A673 (cell line): ENCODE data around the gene GSE1. TPM values are rescaled to one million over a fixed set of nuclear protein-coding genes. Genes with fewer than 3 reads are reported as not detected.
A peak's percentile ranks its signal among the peaks of the same experiment; 100 is the strongest.

ENCODE experiments used
- BruUV-seq: library from RNA; stranded (reverse); fragments of 400-500 nt; replicated peaks from 2 replicates; lab custom pipeline; 2021; lab: Mats Ljungman, UMichigan
- CTCF ChIA-PET: fragments of 300-600 bp; sonication (Branson Sonifier 250); formaldehyde crosslinking; loops from one replicate; lab custom pipeline; 2022; ENCODE audit warnings: antibody characterized with exemption; lab: Charles Lee
- POLR2A ChIA-PET: fragments of 300-600 bp; sonication (Branson Sonifier 250); formaldehyde crosslinking; loops from one replicate; lab custom pipeline; 2022; ENCODE audit warnings: antibody characterized with exemption; ENCODE audit not compliant: low non-redundant PET; lab: Charles Lee
- DNase-seq: peaks from one replicate; pipeline ENCODE4 v3.0.0-alpha.2; 2015; ENCODE audit warnings: low spot score
- H3K27ac ChIP-seq: fragments of 200-600 bp; sonication (generic); 2 replicates; pipeline ENCODE4 v1.5.1; 2016; ENCODE audit warnings: mixed run types, low read depth, mild to moderate bottlenecking, mixed read lengths, antibody characterized with exemption, low read length; ENCODE audit not compliant: poor library complexity, severe bottlenecking
- H3K27me3 ChIP-seq: fragments of 200-600 bp; sonication (generic); replicated peaks from 2 replicates; pipeline ENCODE4 v1.6.1; 2017; ENCODE audit warnings: mixed run types, low read depth, mild to moderate bottlenecking, mixed read lengths, antibody characterized with exemption, low read length; ENCODE audit not compliant: insufficient read depth, poor library complexity
- H3K36me3 ChIP-seq: fragments of 200-600 bp; sonication (generic); 2 replicates; pipeline ENCODE4 v1.6.1; 2016; ENCODE audit warnings: mixed run types, mild to moderate bottlenecking, mixed read lengths, antibody characterized with exemption, low read length; ENCODE audit not compliant: insufficient read depth, poor library complexity, severe bottlenecking
- H3K4me1 ChIP-seq: fragments of 200-600 bp; sonication (generic); 2 replicates; pipeline ENCODE4 v1.6.1; 2017; ENCODE audit warnings: mixed run types, mild to moderate bottlenecking, mixed read lengths, antibody characterized with exemption, low read length; ENCODE audit not compliant: insufficient read depth, poor library complexity, severe bottlenecking
- H3K4me3 ChIP-seq: fragments of 200-600 bp; sonication (generic); 2 replicates; pipeline ENCODE4 v1.5.1; 2016; ENCODE audit warnings: low read depth, mixed run types, mild to moderate bottlenecking, mixed read lengths, low read length; ENCODE audit not compliant: poor library complexity, severe bottlenecking
- H3K9me3 ChIP-seq: fragments of 200-600 bp; sonication (generic); 2 replicates; pipeline ENCODE4 v1.6.1; 2016; ENCODE audit warnings: mixed run types, low read depth, mild to moderate bottlenecking, mixed read lengths, antibody characterized with exemption, low read length; ENCODE audit not compliant: poor library complexity, severe bottlenecking
- EZH2 ChIP-seq: fragments of 200-600 bp; sonication (generic); IDR thresholded peaks from 2 replicates; pipeline ENCODE4 v1.6.1; 2017; ENCODE audit warnings: borderline replicate concordance, low read depth, mild to moderate bottlenecking, mixed read lengths, antibody characterized with exemption, low read length; ENCODE audit not compliant: poor library complexity, severe bottlenecking
- intact Hi-C: fragments of 100-400 bp; cut with micrococcal nuclease; formaldehyde crosslinking; loops from one replicate; pipeline ENCODE4 v1.10.0; 2022; ENCODE audit not compliant: unreplicated experiment
- total RNA-seq: library from RNA; stranded (reverse); gene quantifications from 2 replicates; pipeline ENCODE4 v1.2.3, GENCODE V29; 2021
- TF ChIP-seq, protein P1 (sequence below): fragments of 300-800, 200-600 bp; sonication (generic); conservative IDR thresholded peaks from 2 replicates; pipeline ENCODE4 v1.5.1; 2017; ENCODE audit warnings: low read depth, mild to moderate bottlenecking, antibody characterized with exemption, low read length, moderate library complexity, mixed read lengths

Gene GSE1
- total RNA-seq, 1 experiment from 2014 or later: 64.2 TPM

- TF ChIP-seq, protein P1, sequence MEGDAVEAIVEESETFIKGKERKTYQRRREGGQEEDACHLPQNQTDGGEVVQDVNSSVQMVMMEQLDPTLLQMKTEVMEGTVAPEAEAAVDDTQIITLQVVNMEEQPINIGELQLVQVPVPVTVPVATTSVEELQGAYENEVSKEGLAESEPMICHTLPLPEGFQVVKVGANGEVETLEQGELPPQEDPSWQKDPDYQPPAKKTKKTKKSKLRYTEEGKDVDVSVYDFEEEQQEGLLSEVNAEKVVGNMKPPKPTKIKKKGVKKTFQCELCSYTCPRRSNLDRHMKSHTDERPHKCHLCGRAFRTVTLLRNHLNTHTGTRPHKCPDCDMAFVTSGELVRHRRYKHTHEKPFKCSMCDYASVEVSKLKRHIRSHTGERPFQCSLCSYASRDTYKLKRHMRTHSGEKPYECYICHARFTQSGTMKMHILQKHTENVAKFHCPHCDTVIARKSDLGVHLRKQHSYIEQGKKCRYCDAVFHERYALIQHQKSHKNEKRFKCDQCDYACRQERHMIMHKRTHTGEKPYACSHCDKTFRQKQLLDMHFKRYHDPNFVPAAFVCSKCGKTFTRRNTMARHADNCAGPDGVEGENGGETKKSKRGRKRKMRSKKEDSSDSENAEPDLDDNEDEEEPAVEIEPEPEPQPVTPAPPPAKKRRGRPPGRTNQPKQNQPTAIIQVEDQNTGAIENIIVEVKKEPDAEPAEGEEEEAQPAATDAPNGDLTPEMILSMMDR: no peak
- DNase-seq: no peak
- H3K4me3 ChIP-seq: no peak overlapping the region
- H3K27ac ChIP-seq: no peak overlapping the region
- no peaks in the 10 kb centered on the region for H3K27me3 ChIP-seq
- POLR2A ChIA-PET: no interaction called here
- intact Hi-C loops: no loop called here
- no TSS peak for BruUV-seq
- peaks cover 43% of the 10 kb centered on the region for H3K4me1 ChIP-seq
- H3K36me3 ChIP-seq: peaks cover 37% of the 10 kb centered on the region
- H3K9me3 ChIP-seq: no peaks in the 10 kb centered on the region
- CTCF ChIA-PET: no interaction called here
Measured at GRCh38 chr16:85654251-85655095, 41.4 kb downstream of the GSE1 start.

- intact Hi-C loops: no loop called here
- H3K9me3 ChIP-seq: no peaks in the 10 kb centered on the region
- peaks cover 37% of the 10 kb centered on the region for H3K4me1 ChIP-seq
- TF ChIP-seq, protein P1: no peak
- TF ChIP-seq EZH2: no peak
- ChIA-PET POLR2A (interaction anchor here (0.8 kb wide), 1 partner anchor 1586 kb away, joined by 7 read pairs; no protein-coding TSS in a partner anchor), CTCF (no interaction called here)
- H3K4me3 ChIP-seq: no peak overlapping the region
- DNase-seq: peak; percentile 64
- H3K27ac ChIP-seq: no peak overlapping the region
- peaks cover 40% of the 10 kb centered on the region for H3K36me3 ChIP-seq
- BruUV-seq: no TSS peak
- no peaks in the 10 kb centered on the region for H3K27me3 ChIP-seq
Measured at GRCh38 chr16:85655216-85656129, 42.4 kb downstream of the GSE1 start.

GRCh38 chr16:85656351-85657266 lies 43.5 kb downstream of the GSE1 start:
- DNase-seq: no peak
- TF ChIP-seq, protein P1: no peak
- no peak for TF ChIP-seq EZH2
- no peak overlapping the region for H3K4me3 ChIP-seq
- H3K27ac ChIP-seq: no peak overlapping the region
- ChIA-PET POLR2A (interaction anchor here (0.8 kb wide), 1 partner anchor 1584 kb away, joined by 7 read pairs; no protein-coding TSS in a partner anchor), CTCF (interaction anchor here (0.6 kb wide), 1 partner anchor 35 kb away, joined by 5 read pairs; no protein-coding TSS in a partner anchor)
- BruUV-seq: no TSS peak
- H3K9me3 ChIP-seq: no peaks in the 10 kb centered on the region
- peaks cover 45% of the 10 kb centered on the region for H3K36me3 ChIP-seq
- intact Hi-C loops: no loop called here
- H3K27me3 ChIP-seq: no peaks in the 10 kb centered on the region
- H3K4me1 ChIP-seq: peaks cover 29% of the 10 kb centered on the region
